HG02970 (cell line): Measurements from ENCODE around the gene GRIA4.
"Not testable (repeated sequence)": the region's sequence is repeated elsewhere in the genome, so short reads cannot be mapped to it uniquely, and the experiment has no call there.

Experiments used
- ATAC-seq: cut with Tn5 transposase; IDR thresholded peaks from one replicate; pipeline ENCODE4 v1.9.1; 2021; ENCODE audit warnings: mild to moderate bottlenecking, moderate library complexity, moderate number of reproducible peaks; ENCODE audit not compliant: unreplicated experiment, low FRiP score

The GRIA4 gene

GRCh38 chr11:105969756-105970155 is 359.9 kb downstream of the GRIA4 start:
- ATAC-seq, result no peak

DNA sequence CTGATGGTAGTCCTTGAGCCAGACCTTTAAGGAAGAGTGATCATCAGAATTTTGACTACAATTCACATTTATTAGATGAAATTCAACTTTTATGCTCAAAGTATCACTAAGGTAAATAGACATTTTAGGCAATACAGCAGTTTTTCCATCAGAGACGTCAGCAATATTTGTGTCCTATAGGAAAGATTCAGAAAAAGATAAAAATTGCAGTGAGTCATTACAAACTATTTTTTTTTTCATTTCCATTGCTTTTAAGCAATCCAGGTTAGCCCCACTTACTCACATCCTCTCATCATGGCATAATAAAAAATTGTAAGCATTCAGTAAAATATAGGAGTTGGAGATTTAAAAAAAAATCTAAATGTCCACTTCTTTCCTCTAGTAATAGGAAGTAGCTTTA is 365.3 kb downstream of the GRIA4 start:
- no peak for ATAC-seq

DNA sequence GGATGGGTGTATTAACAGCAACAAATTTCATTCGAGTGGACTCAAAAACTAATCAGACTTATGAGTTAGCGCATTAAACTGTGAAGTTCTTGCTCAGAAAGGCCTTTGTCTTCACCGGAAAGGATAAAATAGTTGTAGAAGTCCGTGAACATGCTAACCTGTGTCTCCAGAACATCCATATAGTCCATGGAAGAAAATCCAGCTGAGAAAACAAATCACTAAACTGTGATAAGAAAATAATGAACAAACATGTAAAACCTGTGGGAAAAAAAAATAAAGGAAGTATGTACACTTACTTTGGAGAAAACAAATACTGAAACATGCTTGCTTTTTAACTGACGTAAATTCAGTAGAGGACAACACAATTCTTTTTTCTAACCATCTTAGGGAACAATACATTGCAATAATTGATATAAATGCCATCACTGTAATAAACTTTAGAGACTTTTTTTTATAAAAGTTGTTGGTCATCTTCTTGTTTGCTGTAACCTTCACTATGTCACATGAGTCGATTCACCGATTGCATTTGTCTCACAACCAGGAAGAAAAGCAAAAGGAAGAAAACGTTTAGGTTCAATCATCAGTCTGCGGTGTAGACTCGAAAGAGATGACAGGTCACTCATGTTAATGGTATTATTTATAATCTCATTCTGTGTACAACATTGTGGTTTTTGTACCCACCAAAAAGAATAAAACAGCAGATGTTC is 370.3 kb downstream of the GRIA4 start:
- no peak for ATAC-seq

GRCh38 chr11:105986554-105986953 is 376.7 kb downstream of the GRIA4 start:
- ATAC-seq, result no peak

GRCh38 chr11:105988197-105988596 is 378.3 kb downstream of the GRIA4 start:
- no peak for ATAC-seq

DNA sequence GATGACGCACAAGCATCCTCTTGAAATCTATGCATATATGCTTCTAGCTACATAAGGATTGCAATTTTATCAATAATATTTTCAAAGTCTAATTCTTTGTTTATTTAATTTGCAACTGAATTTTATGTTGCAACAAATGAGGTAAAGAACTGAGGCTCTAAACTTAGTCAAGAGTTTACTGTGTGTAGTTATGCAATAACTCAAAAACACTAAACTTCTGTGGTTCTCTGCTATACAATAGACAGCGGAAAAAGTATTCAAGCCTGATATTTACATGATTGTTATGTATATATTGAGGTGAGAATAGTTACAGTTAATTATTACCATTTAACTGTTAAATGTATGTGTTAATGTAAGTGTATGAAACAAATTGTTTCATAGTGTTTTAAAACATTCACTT is 379.3 kb downstream of the GRIA4 start:
- no peak for ATAC-seq

- no peak for ATAC-seq
Observed at GRCh38 chr11:105991888-105992287, 382.0 kb downstream of the GRIA4 start.

DNA sequence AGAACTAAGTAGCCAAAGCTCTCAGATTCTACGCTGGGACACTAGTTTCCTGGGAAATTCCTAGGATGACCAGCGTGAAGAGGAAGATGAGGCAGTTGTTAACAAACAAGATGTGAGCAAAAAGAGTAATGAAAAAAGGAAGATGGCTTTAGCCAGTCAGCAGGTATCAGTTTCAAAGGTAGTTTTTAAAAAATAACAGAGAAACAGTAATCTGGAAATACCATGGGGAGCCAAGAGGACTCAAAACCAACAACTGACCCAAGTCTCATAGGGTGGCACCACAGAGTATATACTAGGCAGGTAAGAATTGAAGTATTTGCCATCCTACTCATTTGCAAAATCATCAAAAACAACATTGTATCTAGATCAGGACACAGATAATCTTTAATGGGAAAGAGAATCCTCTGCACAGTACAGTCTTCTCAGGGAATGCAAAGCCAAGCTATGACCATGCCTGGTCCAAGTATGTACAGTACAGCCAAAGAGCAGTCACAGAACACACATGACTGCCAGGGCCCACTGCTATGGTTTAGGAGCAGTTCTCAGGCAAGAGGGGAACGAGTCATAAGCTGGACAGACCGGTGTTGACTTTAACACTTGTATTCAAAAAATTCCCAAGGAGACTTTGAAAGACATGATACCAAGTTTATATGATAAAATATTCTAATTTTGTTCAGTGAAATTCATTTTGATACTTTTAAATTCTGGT is 391.6 kb downstream of the GRIA4 start:
- no peak for ATAC-seq

- not testable (repeated sequence) for ATAC-seq
Observed at GRCh38 chr11:106003094-106003493, 393.2 kb downstream of the GRIA4 start.

GRCh38 chr11:106011481-106011880 is 401.6 kb downstream of the GRIA4 start:
- no peak for ATAC-seq

DNA sequence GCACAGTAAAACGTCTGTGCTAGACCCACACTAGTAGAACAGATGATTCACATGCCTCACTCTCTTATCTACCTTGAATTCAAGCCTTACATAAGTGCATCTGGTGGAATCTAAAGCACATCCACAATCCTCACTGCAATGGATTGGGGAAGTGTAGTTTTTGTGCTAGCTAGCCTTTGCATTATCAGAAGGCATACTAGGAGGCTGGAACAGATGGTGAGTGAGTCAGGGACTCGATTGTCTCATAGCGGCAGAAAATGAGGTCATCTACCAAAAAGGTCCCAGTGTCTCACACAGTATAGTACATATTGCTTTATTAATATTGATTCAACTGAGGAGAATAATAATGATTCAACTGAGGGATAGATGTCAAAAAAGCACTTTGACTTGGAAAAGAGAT is 402.9 kb downstream of the GRIA4 start:
- no peak for ATAC-seq

DNA sequence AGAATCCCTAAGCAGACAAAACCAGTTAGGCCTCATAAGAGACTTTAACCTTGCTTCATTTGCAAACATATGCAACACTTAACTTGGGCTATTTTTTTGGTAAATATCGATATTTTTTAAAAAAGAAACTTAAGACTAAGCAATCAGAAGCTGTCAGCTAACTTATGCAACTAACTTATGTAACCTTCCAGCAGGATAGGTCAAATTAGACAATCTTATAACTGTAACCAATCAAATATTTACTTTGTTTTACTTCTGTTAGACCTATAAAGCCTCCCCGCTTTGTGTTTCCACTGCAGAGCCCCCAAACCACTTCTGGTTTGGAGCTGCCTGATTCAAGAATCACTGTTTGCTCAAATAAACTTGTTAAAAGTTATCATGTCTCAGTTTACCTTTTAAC is 404.2 kb downstream of the GRIA4 start:
- ATAC-seq, result no peak

DNA sequence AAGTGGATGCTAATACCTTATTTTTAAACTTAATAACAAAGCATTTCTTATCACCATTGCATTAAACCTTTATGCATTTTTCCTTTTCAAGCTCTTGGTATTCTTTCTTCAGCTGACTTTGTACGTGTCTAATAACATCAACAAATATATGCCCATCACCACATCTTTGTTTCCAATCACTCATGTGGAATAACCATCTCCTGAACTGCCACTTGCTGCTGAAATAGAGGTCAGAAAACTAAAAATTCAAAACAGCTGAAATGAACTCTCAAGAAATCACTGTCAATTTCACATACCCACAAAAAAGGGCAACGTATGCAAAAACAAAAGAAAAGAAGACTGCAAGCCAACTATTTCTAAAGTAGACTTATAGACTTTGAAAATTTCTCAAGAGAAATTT is 404.7 kb downstream of the GRIA4 start:
- ATAC-seq, result no peak

DNA sequence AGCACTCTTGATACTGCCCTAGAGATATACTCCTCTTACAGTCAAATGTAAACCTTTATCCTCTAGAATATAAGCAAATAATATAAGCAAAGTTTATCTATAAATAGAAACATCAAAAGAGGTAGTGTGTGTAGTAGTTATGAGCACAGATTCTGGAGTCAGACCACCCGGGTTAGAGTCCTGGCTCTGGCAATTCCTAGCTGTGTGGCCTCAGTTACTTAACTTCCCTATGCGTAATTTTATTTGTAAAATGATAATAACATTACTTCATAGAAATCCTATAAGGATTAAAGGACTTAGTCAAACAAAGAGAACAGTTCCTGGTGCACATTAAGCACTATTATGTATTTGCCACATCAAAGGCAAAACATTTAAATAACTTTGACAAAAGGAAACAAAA is 405.2 kb downstream of the GRIA4 start:
- no peak for ATAC-seq

DNA sequence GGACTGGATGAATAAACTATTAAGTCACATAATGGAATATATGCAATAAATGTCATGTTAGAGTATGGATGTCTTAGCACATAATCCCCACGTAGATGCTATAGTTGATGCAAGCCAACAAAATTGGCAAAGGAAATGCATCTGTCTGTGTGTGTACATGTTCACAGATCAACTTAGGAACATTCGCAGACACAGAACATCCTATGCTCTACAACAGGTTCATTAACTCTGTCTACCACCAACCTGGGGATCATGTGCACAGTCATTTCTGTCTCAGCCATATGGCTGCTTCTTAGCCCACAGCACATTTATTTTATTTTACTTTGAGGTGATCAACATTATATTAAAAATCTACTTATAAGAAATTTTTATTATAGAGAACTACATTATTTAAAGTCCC is 407.2 kb downstream of the GRIA4 start:
- no peak for ATAC-seq

GRCh38 chr11:106021181-106021966 is 411.5 kb downstream of the GRIA4 start:
- peak; percentile 13 for ATAC-seq

DNA sequence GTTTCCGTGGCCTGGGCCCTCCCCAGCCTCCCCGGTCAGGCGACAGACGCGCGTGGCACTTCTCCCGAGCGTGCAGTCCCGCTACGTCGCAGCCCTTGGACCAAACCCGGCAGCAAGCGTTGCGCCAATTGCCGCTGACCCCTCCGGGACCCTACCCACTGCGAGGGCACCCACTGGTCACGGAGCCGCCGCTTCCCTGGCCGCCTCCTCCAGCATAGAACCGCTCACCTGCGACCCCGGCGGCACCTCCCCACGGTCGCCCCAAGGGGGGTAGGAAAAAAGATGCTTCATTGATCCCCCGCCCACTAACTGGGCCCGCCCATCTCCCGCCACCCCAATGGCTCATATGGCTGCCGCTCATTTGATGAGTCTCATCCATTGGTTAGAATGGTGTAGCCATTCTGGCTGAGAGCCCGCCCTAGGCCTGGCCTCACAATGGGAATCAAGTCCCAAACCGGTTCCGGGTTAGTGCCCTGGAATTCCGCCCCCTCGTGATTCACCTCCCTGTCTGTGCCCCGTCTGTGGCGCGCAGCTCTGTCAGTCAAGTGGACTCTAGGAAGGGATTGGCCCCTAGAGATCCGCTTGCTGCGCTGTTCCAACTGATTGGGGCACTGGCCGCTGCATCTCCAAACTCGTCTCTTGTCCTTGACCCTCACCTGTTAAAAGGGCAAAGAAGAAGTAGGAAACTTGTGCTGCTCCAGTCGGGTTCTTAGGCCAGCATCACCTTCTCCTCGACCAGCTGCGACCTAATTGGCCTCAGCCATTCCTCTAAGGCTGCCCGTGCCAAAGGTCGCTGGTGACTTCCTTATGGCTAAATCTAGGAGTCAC is 412.3 kb downstream of the GRIA4 start, which contains the start of gene MSANTD4:
Gene MSANTD4, minus strand, starts transcription at position 274 of the 828 bp plus-strand sequence. CDS start 11,323 bp downstream, outside the sequence.
- peak; percentile 99 for ATAC-seq

GRCh38 chr11:106022795-106023275 is 413.0 kb downstream of the GRIA4 start:
- ATAC-seq, result no peak

DNA sequence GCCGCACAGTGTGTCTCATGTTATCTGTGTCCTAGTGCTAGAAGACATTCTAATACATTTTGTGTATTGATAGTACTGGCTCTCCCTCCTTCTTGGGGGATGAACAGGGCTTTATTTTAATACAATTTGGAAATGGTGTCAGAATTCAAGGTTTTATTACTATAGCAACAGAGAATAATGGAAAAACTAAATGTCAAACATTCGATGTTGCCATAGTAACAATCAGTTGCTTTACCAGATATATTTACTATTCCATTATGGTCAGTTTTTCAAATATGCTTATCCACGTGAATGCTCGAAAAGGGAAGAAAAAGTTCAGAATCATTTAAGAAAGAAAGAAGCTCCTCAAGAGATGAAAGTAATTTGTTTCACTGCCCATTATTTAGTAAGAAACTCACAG is 420.7 kb downstream of the GRIA4 start:
- ATAC-seq, result no peak

DNA sequence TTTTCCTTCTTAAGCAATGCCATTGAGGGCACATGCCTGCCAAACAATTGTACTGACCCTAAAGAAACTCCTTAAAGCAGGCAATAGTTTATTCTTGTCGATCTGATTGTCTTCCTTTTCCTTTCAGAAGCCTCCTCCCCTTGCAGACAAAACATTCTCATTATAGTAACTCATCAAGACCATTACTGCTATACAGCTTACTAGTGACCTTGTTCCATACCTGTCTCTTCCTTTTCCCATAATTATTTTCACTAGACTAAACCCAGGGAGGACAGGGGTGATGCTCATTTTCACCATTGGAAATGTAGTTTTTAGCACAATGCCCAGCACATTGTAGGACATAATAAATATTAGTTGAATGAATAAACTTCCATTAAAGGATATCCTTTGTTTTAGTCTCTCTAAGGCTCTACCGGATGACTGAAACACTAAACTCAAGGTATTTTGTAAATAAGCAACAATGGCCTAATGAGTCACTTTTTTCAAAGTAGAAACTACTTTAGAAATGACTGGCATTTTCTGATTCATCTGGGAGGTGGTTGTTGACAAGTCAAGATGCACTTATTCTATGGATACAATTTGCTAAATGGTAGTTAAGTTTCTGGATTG is 421.4 kb downstream of the GRIA4 start:
- no peak for ATAC-seq
